A549 treated with CpdA at 1 μM for 4 hours (cell line): ENCODE measurements around the gene NPIPA5. TPM values are rescaled to one million over a fixed set of nuclear protein-coding genes. Genes with fewer than 3 reads are reported as not detected.

Experiments used
- total RNA-seq: library from RNA; stranded (reverse); fragments of 200-300 nt; extraction: Qiagen RNA extraction; gene quantifications from 5 replicates; pipeline ENCODE4 v1.2.3, GENCODE V29; 2022; ENCODE audit warnings: low read depth

Gene NPIPA5
- total RNA-seq: 0.06 to 5.5 TPM (median 0.82 TPM) in 5 replicates

DNA sequence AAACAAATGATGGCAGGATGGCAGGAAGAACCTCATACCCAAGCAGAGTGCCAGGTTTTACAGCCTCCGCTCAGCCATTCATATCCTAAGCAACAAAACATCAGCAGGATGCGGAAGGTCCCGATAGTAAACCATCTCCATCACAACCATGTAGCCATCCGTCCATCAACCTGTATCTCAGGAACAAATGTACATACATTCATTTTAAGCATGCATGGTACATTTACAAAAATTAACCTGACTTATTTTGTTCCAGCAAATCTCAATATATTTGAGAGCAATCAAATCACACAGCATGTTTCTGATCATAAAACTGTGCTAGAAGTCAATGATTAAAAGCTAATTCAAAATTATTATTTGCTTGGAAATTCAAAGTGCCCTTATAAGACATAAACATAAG, at the start of gene NPIPA5:
TSS of gene NPIPA5 (minus strand) at position 101 of the 400 bp plus-strand sequence. CDS start at position 101, 0 bp downstream.

DNA sequence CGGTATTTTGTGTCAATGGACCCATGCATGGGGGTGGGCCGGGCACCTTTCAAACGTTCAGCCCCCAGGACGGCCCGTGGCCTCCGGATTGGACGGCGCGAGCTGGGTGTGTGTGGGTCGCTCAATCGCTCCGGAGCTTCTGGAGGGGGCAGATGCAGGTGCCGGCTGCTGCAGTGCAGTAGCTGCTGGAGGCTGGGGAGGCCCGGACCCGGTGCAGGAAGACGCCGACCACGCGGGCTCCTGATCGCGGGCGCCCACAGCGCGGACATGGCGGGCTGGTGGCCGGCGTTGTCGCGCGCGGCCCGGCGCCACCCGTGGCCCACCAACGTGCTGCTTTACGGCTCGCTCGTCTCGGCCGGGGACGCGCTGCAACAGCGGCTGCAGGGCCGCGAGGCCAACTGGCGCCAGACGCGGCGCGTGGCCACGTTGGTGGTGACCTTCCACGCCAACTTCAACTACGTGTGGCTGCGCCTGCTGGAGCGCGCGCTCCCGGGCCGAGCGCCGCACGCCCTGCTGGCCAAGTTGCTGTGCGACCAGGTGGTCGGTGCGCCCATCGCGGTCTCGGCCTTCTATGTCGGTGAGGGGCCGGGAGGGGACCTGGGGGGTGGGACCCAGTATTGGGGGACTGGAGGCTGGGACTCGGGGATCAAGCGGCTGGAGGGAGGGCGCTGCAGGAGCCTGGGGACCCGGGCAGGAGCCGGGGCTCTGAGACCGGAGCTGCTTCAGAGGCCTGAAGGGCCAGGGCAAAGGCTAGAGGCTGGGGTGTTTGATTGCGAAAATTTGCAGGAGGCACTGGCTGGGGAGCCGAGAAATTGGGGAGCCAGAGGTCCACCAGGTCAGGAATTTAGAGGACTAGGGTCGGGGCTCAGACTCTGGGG, 17.8 kb upstream of the NPIPA5 start, which contains the start of gene MPV17L:
TSS of gene MPV17L (plus strand) at position 124 of the 878 bp plus-strand sequence. CDS start at position 268, 144 bp downstream.

Other genes with a start within 250 kb of the NPIPA5 start
- gene MPV17L, start 17.5 kb upstream of the NPIPA5 start, total RNA-seq: 3.0 to 6.4 TPM (median 4.6 TPM) in 5 replicates
- 70.6 to 109 TPM (median 86.2 TPM) in 5 replicates for gene BMERB1, start 56.3 kb upstream of the NPIPA5 start, total RNA-seq